Measurements from ENCODE around the gene CACNA1C. TPM values are rescaled to one million over a fixed set of nuclear protein-coding genes. Genes with fewer than 3 reads are reported as not detected.

Gene CACNA1C
- polyA plus RNA-seq, 1 of the 3 experiments (the other 2 are of a cell fraction) = 1.5 TPM

DNA sequence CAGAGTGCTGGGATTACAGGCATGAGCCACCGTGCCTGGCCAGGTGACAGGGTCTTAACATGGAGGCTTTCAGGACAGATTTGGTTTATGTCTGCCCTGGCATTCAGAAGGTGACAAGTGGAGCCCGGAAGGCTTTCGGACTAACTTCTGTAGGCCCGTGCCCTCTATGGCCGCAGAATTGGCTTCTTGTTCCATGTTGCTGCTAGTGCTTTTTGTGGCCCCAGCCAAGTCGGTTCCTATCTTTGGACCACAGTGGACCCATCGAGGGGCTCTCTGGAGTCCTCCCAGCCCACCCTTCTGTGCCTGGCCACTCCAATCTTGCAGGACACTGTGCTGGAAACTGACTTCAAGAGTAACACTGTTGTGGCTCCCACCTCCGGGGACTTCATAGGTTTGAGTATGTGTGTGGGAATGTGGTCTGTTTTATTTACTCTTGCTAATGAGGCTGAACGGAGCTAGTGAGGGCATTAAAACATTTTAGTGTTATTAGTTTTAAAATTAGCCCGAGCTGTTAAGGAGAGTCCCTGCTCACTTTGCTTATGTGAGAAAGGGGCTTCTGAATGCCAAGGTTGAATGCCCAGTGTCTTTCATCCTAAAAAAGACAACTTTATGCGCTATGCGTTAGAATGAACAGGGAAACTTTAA, 245.9 kb downstream of the CACNA1C start:
- Histone ChIP-seq H3K4me2 (no peak overlapping the region), H3K4me1 (ENCODE audit: control insufficient read depth in 1 of 2, insufficient read depth in 2 of 2, low read depth in 1 of 2, low read length in 1 of 2) (peaks cover 0 to 22% of the 10 kb centered on the region in 2 experiments; a peak in 2 of 4 replicates), H3K79me2 (ENCODE audit: insufficient read depth) (no peaks in the 10 kb centered on the region), H3K9ac (no peak overlapping the region), H3K27ac (ENCODE audit: low read depth in 2 of 2, low read length in 1 of 2) (no peak overlapping the region), H3K4me3 (ENCODE audit: low read depth in 2 of 2, low read length in 1 of 2) (no peak overlapping the region), H3K27me3 (ENCODE audit: insufficient read depth) (no peaks in the 10 kb centered on the region), H3K9me3 (no peaks in the 10 kb centered on the region), H3K36me3 (replicated peaks in 1 of 2; ENCODE audit: control insufficient read depth in 1 of 2, insufficient read depth in 2 of 2, low read length in 1 of 2) (no peaks in the 10 kb centered on the region), H3K9me2 (no peaks in the 10 kb centered on the region), H3F3A (replicated peaks; ENCODE audit: insufficient read depth) (no peaks in the 10 kb centered on the region), H4K20me1 (ENCODE audit: insufficient read depth) (no peaks in the 10 kb centered on the region), H2AFZ (ENCODE audit: low read depth) (no peak overlapping the region)
- TF ChIP-seq NFIC (IDR thresholded peaks at IDR 0.05; ENCODE audit: borderline replicate concordance) (no peak), TAF1 (IDR thresholded peaks at IDR 0.05; ENCODE audit: borderline replicate concordance, low read depth, low read length) (no peak), EZH2phosphoT487 (IDR thresholded peaks at IDR 0.05; ENCODE audit: borderline replicate concordance, low read depth) (no peak), SMC3 (IDR thresholded peaks at IDR 0.05; ENCODE audit: low read depth, low read length) (no peak), EP300 (IDR thresholded peaks at IDR 0.05; ENCODE audit: borderline replicate concordance in 1 of 2, low read depth in 1 of 2, low read length in 1 of 2) (no peak), ZBTB33 (IDR thresholded peaks at IDR 0.05; ENCODE audit: borderline replicate concordance, low read depth) (no peak), CHD2 (IDR thresholded peaks at IDR 0.05; ENCODE audit: low read length, partially characterized antibody) (no peak), GATA2 (CRISPR knock-in tag; IDR thresholded peaks at IDR 0.05) (no peak), RAD21 (IDR thresholded peaks at IDR 0.05; ENCODE audit: low read length) (no peak), PBX3 (IDR thresholded peaks at IDR 0.05) (no peak), MXI1 (IDR thresholded peaks at IDR 0.05; ENCODE audit: low read depth, low read length) (no peak), NRF1 (IDR thresholded peaks at IDR 0.05; ENCODE audit: low read depth, low read length) (no peak), GABPA (IDR thresholded peaks at IDR 0.05; ENCODE audit: low read depth) (no peak), SIN3A (IDR thresholded peaks at IDR 0.05; ENCODE audit: borderline replicate concordance, low read depth, low read length) (no peak), ELF1 (IDR thresholded peaks at IDR 0.05) (no peak), CTCF (IDR thresholded peaks at IDR 0.05) (no peak), FOSL2 (IDR thresholded peaks at IDR 0.05; ENCODE audit: borderline replicate concordance, low read depth) (no peak), USF1 (IDR thresholded peaks at IDR 0.05; ENCODE audit: borderline replicate concordance, low read depth) (no peak)
- CTCF ChIA-PET = interaction anchor here (1.4 kb wide), 1 partner anchor 284 kb away, joined by 3 read pairs; no protein-coding TSS in a partner anchor
- POLR2A ChIA-PET = no interaction called here
- no peak for DNase-seq
- 81% methylated on average over 11 of the region's 12 CpGs for WGBS (ENCODE audit: low lambda C conversion rate)
